ENCODE data around the gene CLIP3.

DNA sequence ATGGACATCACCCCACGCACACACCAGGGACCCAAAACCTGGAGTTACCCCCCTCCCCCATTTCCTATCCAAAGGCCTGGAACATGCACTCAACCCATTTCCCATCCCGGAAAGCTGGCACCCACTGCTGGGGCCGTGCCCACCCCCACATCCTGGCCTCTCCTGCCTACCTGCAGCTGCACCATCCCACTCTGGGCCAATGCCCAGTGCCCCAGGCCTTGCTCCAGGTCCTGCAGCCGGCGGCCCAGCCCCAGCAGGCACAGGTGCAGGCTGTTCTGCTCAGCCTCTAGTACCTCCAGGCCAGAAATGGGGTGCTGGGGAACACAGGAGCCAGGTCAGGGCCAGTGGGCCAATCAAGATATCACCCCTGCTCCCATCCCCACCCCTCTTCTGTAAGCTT lies 25.7 kb downstream of the CLIP3 start:
- TF ChIP-seq, protein P1, sequence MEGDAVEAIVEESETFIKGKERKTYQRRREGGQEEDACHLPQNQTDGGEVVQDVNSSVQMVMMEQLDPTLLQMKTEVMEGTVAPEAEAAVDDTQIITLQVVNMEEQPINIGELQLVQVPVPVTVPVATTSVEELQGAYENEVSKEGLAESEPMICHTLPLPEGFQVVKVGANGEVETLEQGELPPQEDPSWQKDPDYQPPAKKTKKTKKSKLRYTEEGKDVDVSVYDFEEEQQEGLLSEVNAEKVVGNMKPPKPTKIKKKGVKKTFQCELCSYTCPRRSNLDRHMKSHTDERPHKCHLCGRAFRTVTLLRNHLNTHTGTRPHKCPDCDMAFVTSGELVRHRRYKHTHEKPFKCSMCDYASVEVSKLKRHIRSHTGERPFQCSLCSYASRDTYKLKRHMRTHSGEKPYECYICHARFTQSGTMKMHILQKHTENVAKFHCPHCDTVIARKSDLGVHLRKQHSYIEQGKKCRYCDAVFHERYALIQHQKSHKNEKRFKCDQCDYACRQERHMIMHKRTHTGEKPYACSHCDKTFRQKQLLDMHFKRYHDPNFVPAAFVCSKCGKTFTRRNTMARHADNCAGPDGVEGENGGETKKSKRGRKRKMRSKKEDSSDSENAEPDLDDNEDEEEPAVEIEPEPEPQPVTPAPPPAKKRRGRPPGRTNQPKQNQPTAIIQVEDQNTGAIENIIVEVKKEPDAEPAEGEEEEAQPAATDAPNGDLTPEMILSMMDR (IDR thresholded peaks at IDR 0.05; ENCODE audit: insufficient read depth, low read length) = no peak
- TF ChIP-seq POLR2AphosphoS5 (IDR thresholded peaks at IDR 0.05; ENCODE audit: low read depth) = no peak
